ENCODE results near the gene CCDC33.

Gene CCDC33

GRCh38 chr15:74312445-74313007 is 76.4 kb downstream of the CCDC33 start (continued):
- TF ChIP-seq PATZ1 (tag by site-specific recombination; IDR thresholded peaks at IDR 0.05) (peak; percentile 62), FEZF1 (tag by site-specific recombination; IDR thresholded peaks at IDR 0.05) (peak; percentile 66), KLF7 (tag by site-specific recombination; IDR thresholded peaks at IDR 0.05; ENCODE audit: borderline replicate concordance) (no peak), WT1 (tag by site-specific recombination; IDR thresholded peaks at IDR 0.05) (0 out of 2 replicates have a peak, but pooled peaks have one; percentile 24), KLF1 (tag by site-specific recombination; IDR thresholded peaks at IDR 0.05) (peak; percentile 70; the same call in 1 of the 2 replicates), ZNF335 (tag by site-specific recombination; conservative IDR thresholded peaks at IDR 0.05) (peak; percentile 23; the same call in 1 of the 2 replicates), ZNF394 (tag by site-specific recombination; IDR thresholded peaks at IDR 0.05; ENCODE audit: borderline replicate concordance) (peak; percentile 40; the same call in 1 of the 2 replicates), KLF17 (tag by site-specific recombination; IDR thresholded peaks at IDR 0.05) (peak; percentile 86)

GRCh38 chr15:74313889-74314288 is 77.8 kb downstream of the CCDC33 start:
- Histone ChIP-seq H3K4me1 (ENCODE audit: control insufficient read depth, insufficient read depth, low read length) (peaks cover 30% of the 10 kb centered on the region), H3K4me3 (ENCODE audit: low read depth, low read length) (no peak overlapping the region), H3K36me3 (ENCODE audit: control insufficient read depth in 2 of 2, insufficient read depth in 1 of 2, low read length in 2 of 2) (no peaks in the 10 kb centered on the region), H3K9me3 (ENCODE audit: control insufficient read depth, insufficient read depth, low read depth, low read length) (no peaks in the 10 kb centered on the region), H3K27ac (ENCODE audit: extremely low read depth, low read depth, low read length) (no peak overlapping the region)
- TF ChIP-seq ZFP3 (tag by site-specific recombination; IDR thresholded peaks at IDR 0.05; ENCODE audit: low read depth) (peak; percentile 96), KLF17 (tag by site-specific recombination; IDR thresholded peaks at IDR 0.05) (0 out of 2 replicates have a peak, but pooled peaks have one; percentile 1), ZFHX2 (tag by site-specific recombination; conservative IDR thresholded peaks at IDR 0.05) (0 out of 2 replicates have a peak, but pooled peaks have one; percentile 11), ZBTB44 (tag by site-specific recombination; IDR thresholded peaks at IDR 0.05) (no peak), ZNF112 (tag by site-specific recombination; IDR thresholded peaks at IDR 0.05) (no peak), ZNF341 (tag by site-specific recombination; IDR thresholded peaks at IDR 0.05; ENCODE audit: low read depth) (peak; percentile 60; the same call in 1 of the 2 replicates), ZNF555 (tag by site-specific recombination; conservative IDR thresholded peaks at IDR 0.05) (no peak)
- ChIA-PET POLR2A (no interaction called here), CTCF (interaction anchor here (1.0 to 8.5 kb wide), 2 partner anchors 9 to 186 kb away, joined by 3 to 253 read pairs; no protein-coding TSS in a partner anchor)

GRCh38 chr15:74314795-74315438 is 78.8 kb downstream of the CCDC33 start:
- H3K36me3 ChIP-seq (ENCODE audit: control insufficient read depth in 2 of 2, insufficient read depth in 1 of 2, low read length in 2 of 2), result no peaks in the 10 kb centered on the region
- H3K4me1 ChIP-seq (ENCODE audit: control insufficient read depth, insufficient read depth, low read length), result peaks cover 30% of the 10 kb centered on the region
- no peaks in the 10 kb centered on the region for H3K9me3 ChIP-seq (ENCODE audit: control insufficient read depth, insufficient read depth, low read depth, low read length)
- POLR2A ChIA-PET, result interaction anchor here (1.3 kb wide), 1 partner anchor 112 kb away, joined by 3 read pairs; the partner anchor contains the start of gene STRA6
- peak overlapping the region; percentile 12; the same call in 1 of the 2 replicates for H3K27ac ChIP-seq (ENCODE audit: extremely low read depth, low read depth, low read length)
- H3K4me3 ChIP-seq (ENCODE audit: low read depth, low read length), result no peak overlapping the region
- CTCF ChIA-PET, result interaction anchor here (0.7 to 8.5 kb wide), 8 partner anchors 8 to 261 kb away, joined by 3 to 253 read pairs (median 6); no protein-coding TSS in a partner anchor
- TF ChIP-seq ZBTB6 (tag by site-specific recombination; IDR thresholded peaks at IDR 0.05) (0 out of 2 replicates have a peak, but pooled peaks have one; percentile 48), ZXDB (tag by site-specific recombination; IDR thresholded peaks at IDR 0.05) (0 out of 2 replicates have a peak, but pooled peaks have one; percentile 36), KLF1 (tag by site-specific recombination; IDR thresholded peaks at IDR 0.05) (peak; percentile 83; the same call in 1 of the 2 replicates), ZNF707 (tag by site-specific recombination; IDR thresholded peaks at IDR 0.05) (no peak), OSR2 (tag by site-specific recombination; IDR thresholded peaks at IDR 0.05) (peak; percentile 71), ZBTB8A (tag by site-specific recombination; IDR thresholded peaks at IDR 0.05) (0 out of 2 replicates have a peak, but pooled peaks have one; percentile 17), ZNF629 (tag by site-specific recombination; IDR thresholded peaks at IDR 0.05) (0 out of 2 replicates have a peak, but pooled peaks have one; percentile 31), KLF17 (tag by site-specific recombination; IDR thresholded peaks at IDR 0.05) (peak; percentile 56; the same call in 1 of the 2 replicates), ZNF548 (tag by site-specific recombination; IDR thresholded peaks at IDR 0.05) (no peak), GLIS1 (tag by site-specific recombination; IDR thresholded peaks at IDR 0.05) (peak; percentile 99)
